Measurements from ENCODE around the gene ANTKMT.

ANTKMT gene

GRCh38 chr16:769934-770333 is 49.0 kb downstream of the ANTKMT start:
- intact Hi-C loops (cut with DNase I) = no loop called here

GRCh38 chr16:770411-770810 is 49.5 kb downstream of the ANTKMT start:
- DNase-seq = no peak
- intact Hi-C loops (cut with DNase I) = no loop called here

More at GRCh38 chr16:769934-770333, 49.0 kb downstream of the ANTKMT start:
- DNase-seq = no peak

All from posterior cingulate gyrus (tissue), 11 donors.